Neuronal stem cell (in vitro differentiated cells): ENCODE results near the gene MTUS2.

Experiments used
- DNase-seq: peaks from one replicate; pipeline ENCODE4 v3.0.0-alpha.2; 2013; ENCODE audit warnings: low spot score
- H2AFZ ChIP-seq: one replicate; pipeline ENCODE4 v1.6.1; 2013; ENCODE audit warnings: mild to moderate bottlenecking, low read length, inconsistent platforms
- H2AK5ac ChIP-seq: 2 replicates; pipeline ENCODE4 v1.6.1; 2013; ENCODE audit warnings: low read depth, mild to moderate bottlenecking, inconsistent platforms, low read length, moderate library complexity, mixed read lengths
- H2BK120ac ChIP-seq: 2 replicates; pipeline ENCODE4 v1.6.1; 2013; ENCODE audit warnings: low read depth, mild to moderate bottlenecking, inconsistent platforms, low read length, moderate library complexity, mixed read lengths
- H2BK12ac ChIP-seq: one replicate; pipeline ENCODE4 v1.6.1; 2013; ENCODE audit warnings: low read length, inconsistent platforms
- H2BK15ac ChIP-seq: 2 replicates; pipeline ENCODE4 v1.6.1; 2013; ENCODE audit warnings: mild to moderate bottlenecking, low read length, inconsistent platforms, mixed read lengths
- H2BK5ac ChIP-seq: one replicate; pipeline ENCODE4 v1.6.1; 2013; ENCODE audit warnings: inconsistent platforms, mild to moderate bottlenecking, low read length, moderate library complexity
- H3K14ac ChIP-seq: one replicate; pipeline ENCODE4 v1.6.1; 2013; ENCODE audit warnings: low read length, inconsistent platforms
- H3K18ac ChIP-seq: 2 replicates; pipeline ENCODE4 v1.6.1; 2013; ENCODE audit warnings: low read length, inconsistent platforms
- H3K23ac ChIP-seq: 2 replicates; pipeline ENCODE4 v1.6.1; 2013; ENCODE audit warnings: low read depth, mild to moderate bottlenecking, mixed read lengths, low read length, inconsistent platforms; ENCODE audit not compliant: poor library complexity
- H3K27ac ChIP-seq: replicated peaks from 3 replicates; pipeline ENCODE4 v1.5.1; 2013; ENCODE audit warnings: low read length, inconsistent platforms
- H3K27me3 ChIP-seq, 3 experiments: 2 replicates each; pipeline ENCODE4 v1.6.1; 2013; ENCODE audit warnings: low read length in 3 of 3, mild to moderate bottlenecking in 2 of 3, inconsistent platforms in 1 of 3, low read depth in 1 of 3, mixed read lengths in 1 of 3, moderate library complexity in 1 of 3; ENCODE audit not compliant: control insufficient read depth in 3 of 3, insufficient read depth in 3 of 3
- H3K36me3 ChIP-seq, 2 donors: replicated peaks in 1 of 2; 2 replicates each; pipeline ENCODE4 v1.6.1; 2013; ENCODE audit warnings: low read length in 2 of 2; ENCODE audit not compliant: control insufficient read depth in 2 of 2, insufficient read depth in 2 of 2
- H3K4ac ChIP-seq: 2 replicates; pipeline ENCODE4 v1.6.1; 2013; ENCODE audit warnings: inconsistent platforms, mild to moderate bottlenecking, low read length, moderate library complexity
- H3K4me1 ChIP-seq, 2 donors: 1 replicate in 1 of 2; 2 replicates in 1 of 2; pipeline ENCODE4 v1.6.1; 2013; ENCODE audit warnings: low read length in 2 of 2, low read depth in 1 of 2; ENCODE audit not compliant: control insufficient read depth in 2 of 2, insufficient read depth in 1 of 2
- H3K4me2 ChIP-seq: one replicate; pipeline ENCODE4 v1.6.1; 2013; ENCODE audit warnings: mild to moderate bottlenecking, low read length, inconsistent platforms; ENCODE audit not compliant: insufficient read depth, poor library complexity, severe bottlenecking
- H3K4me3 ChIP-seq, 2 donors: 2 replicates each; pipeline ENCODE4 v1.5.1; 2013; ENCODE audit warnings: low read length in 2 of 2, mild to moderate bottlenecking in 2 of 2, inconsistent platforms in 1 of 2, moderate library complexity in 1 of 2
- H3K79me1 ChIP-seq: one replicate; pipeline ENCODE4 v1.6.1; 2013; ENCODE audit warnings: low read depth, mild to moderate bottlenecking, inconsistent platforms, low read length, moderate library complexity
- H3K9ac ChIP-seq: one replicate; pipeline ENCODE4 v1.6.1; 2013; ENCODE audit warnings: mild to moderate bottlenecking, low read depth, low read length, inconsistent platforms; ENCODE audit not compliant: poor library complexity
- H3K9me3 ChIP-seq, 2 donors: replicated peaks in 1 of 2; 2 replicates each; pipeline versions ENCODE3 to v1.6.1; 2013; ENCODE audit warnings: low read length in 2 of 2, mild to moderate bottlenecking in 2 of 2, inconsistent platforms in 1 of 2, low read depth in 1 of 2, mixed read lengths in 1 of 2, moderate library complexity in 1 of 2; ENCODE audit not compliant: control insufficient read depth in 2 of 2, insufficient read depth in 1 of 2
- H4K8ac ChIP-seq: one replicate; pipeline ENCODE4 v1.6.1; 2013; ENCODE audit warnings: low read depth, mild to moderate bottlenecking, inconsistent platforms, low read length, moderate library complexity
- H4K91ac ChIP-seq: one replicate; pipeline ENCODE4 v1.6.1; 2013; ENCODE audit warnings: low read length, low read depth, mild to moderate bottlenecking, inconsistent platforms; ENCODE audit not compliant: poor library complexity
- WGBS, 2 donors: extraction: QIAGEN DNeasy Blood & Tissue Kit; methylation state at CpG; one replicate each; pipeline ENCODE4 v1.1.7; 2013; ENCODE audit warnings: missing lambda C conversion rate in 2 of 2, mixed read lengths in 1 of 2; ENCODE audit not compliant: insufficient read length in 2 of 2, insufficient replicate concordance in 1 of 2; ENCODE audit errors: extremely low coverage in 2 of 2; 5-methylcytosine and 5-hydroxymethylcytosine counted together

Gene MTUS2

DNA sequence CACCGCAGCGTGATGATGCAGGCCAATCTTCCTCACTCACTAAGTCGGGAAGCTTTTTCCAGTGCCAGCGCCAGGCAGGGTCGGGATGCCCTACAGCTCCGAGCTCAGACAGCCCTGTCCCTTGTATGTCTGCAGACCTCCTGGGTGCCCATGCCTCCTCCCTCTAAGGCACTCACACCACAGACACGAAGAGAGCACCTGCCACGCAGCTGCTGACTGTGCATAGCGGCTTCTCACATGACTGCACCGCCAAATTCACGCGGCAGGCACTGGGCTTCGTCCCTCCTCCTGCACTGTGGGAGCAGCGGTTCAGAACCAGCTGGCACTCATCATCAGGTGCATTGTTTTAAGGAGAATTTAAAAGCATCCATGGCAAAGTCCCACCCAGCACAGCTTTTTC lies 687.2 kb downstream of the MTUS2 start:
- Histone ChIP-seq H3K4ac (no peak overlapping the region), H3K4me2 (no peak overlapping the region), H2BK12ac (no peak overlapping the region), H3K4me1 (peaks cover 0 to 1% of the 10 kb centered on the region in 2 donors), H3K4me3 (no peak overlapping the region), H3K14ac (no peak overlapping the region), H3K9me3 (no peaks in the 10 kb centered on the region), H2BK120ac (no peak overlapping the region), H4K8ac (no peak overlapping the region), H3K36me3 (peaks cover 5 to 18% of the 10 kb centered on the region in 2 donors), H3K79me1 (no peaks in the 10 kb centered on the region), H3K23ac (no peak overlapping the region), H2BK5ac (no peak overlapping the region), H3K27me3 (no peaks in the 10 kb centered on the region), H4K91ac (no peak overlapping the region), H3K27ac (no peak overlapping the region), H2BK15ac (no peak overlapping the region), H2AK5ac (no peak overlapping the region), H2AFZ (no peak overlapping the region), H3K9ac (no peak overlapping the region), H3K18ac (no peak overlapping the region)
- no peak for DNase-seq
- WGBS, 2 donors = no CpG with 5 or more reads among the region's 14 CpGs

DNA sequence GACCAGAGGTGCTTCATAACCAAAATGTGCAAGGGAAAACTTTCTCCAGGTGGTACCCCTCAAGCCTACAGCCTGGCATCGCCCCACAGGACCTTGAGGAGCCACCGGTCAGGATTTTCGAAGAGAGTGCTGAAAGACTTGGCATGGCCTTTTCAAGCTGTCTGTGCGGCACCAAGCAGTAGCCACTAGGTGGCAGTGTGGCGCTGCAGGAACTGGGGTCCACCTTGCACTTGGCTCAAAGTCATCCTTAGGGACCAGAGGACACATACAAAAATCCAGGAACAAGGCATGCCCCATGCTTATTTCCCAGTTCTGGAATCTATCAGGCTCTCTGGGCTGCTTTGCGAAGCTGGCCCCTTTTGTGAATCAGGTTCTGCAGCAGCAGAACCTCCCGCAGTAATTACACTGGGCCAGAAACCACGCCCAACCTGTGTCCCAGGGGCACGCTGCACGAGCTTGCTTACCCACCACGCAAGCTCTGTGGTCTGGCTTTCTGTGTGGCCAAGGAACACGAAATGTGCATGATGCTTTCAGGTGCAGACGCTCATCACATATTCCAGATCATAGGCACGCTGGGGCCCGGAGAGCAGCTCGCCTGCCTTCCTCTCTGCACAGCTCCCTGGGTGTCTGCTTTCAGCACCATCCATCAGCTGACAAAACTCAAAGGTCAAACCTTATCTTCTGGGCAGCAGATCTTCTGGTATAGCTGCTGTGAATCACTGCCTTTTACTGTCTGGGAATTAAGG lies 688.2 kb downstream of the MTUS2 start:
- no peak overlapping the region for H3K4me3 ChIP-seq
- H3K18ac ChIP-seq = no peak overlapping the region
- no peak overlapping the region for H2BK120ac ChIP-seq
- H3K4me2 ChIP-seq = no peak overlapping the region
- no peak overlapping the region for H3K4ac ChIP-seq
- H3K14ac ChIP-seq = no peak overlapping the region
- no peaks in the 10 kb centered on the region for H3K9me3 ChIP-seq
- no peak overlapping the region for H2BK12ac ChIP-seq
- no peak overlapping the region for H3K9ac ChIP-seq
- no peaks in the 10 kb centered on the region for H3K79me1 ChIP-seq
- H3K27ac ChIP-seq = no peak overlapping the region
- H3K23ac ChIP-seq = no peak overlapping the region
- H2BK15ac ChIP-seq = no peak overlapping the region
- H4K8ac ChIP-seq = no peak overlapping the region
- H3K27me3 ChIP-seq = no peaks in the 10 kb centered on the region
- H2AFZ ChIP-seq = no peak overlapping the region
- no peaks in the 10 kb centered on the region for H3K4me1 ChIP-seq
- peaks cover 10 to 27% of the 10 kb centered on the region in 2 donors for H3K36me3 ChIP-seq
- no CpG with 5 or more reads among the region's 16 CpGs for WGBS, 2 donors
- peak; percentile 82 for DNase-seq
- no peak overlapping the region for H2AK5ac ChIP-seq
- H4K91ac ChIP-seq = no peak overlapping the region
- no peak overlapping the region for H2BK5ac ChIP-seq

DNA sequence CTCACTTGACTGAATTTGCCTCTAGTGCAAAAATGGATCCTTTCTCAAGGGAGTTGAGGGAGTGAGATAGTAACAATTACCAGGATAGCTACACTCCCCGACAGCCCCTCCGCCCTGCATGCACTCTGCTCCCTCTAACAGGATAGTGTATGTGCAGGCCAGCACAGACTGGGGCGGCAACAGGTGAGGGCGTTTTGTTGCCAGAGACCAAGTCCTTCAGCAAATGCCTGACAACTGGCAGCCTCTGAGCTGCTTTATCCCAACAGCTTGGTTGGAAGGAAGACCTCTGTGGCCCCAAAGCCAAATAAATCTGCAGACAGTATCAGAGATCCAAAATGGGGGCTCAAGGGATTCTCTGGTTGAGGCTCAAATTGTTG lies 688.7 kb downstream of the MTUS2 start:
- Histone ChIP-seq H2AK5ac (no peak overlapping the region), H3K23ac (no peak overlapping the region), H3K9ac (no peak overlapping the region), H2BK5ac (no peak overlapping the region), H3K79me1 (no peaks in the 10 kb centered on the region), H2BK120ac (no peak overlapping the region), H3K14ac (no peak overlapping the region), H2BK15ac (no peak overlapping the region), H3K4me2 (no peak overlapping the region), H3K4me1 (no peaks in the 10 kb centered on the region), H3K18ac (no peak overlapping the region), H4K91ac (no peak overlapping the region), H2AFZ (no peak overlapping the region), H3K27me3 (no peaks in the 10 kb centered on the region), H4K8ac (no peak overlapping the region), H3K4ac (no peak overlapping the region), H3K9me3 (no peaks in the 10 kb centered on the region), H3K36me3 (peaks cover 15 to 33% of the 10 kb centered on the region in 2 donors), H3K4me3 (no peak overlapping the region), H3K27ac (no peak overlapping the region), H2BK12ac (no peak overlapping the region)
- no peak for DNase-seq
- WGBS, 2 donors = no CpG with 5 or more reads among the region's 4 CpGs

DNA sequence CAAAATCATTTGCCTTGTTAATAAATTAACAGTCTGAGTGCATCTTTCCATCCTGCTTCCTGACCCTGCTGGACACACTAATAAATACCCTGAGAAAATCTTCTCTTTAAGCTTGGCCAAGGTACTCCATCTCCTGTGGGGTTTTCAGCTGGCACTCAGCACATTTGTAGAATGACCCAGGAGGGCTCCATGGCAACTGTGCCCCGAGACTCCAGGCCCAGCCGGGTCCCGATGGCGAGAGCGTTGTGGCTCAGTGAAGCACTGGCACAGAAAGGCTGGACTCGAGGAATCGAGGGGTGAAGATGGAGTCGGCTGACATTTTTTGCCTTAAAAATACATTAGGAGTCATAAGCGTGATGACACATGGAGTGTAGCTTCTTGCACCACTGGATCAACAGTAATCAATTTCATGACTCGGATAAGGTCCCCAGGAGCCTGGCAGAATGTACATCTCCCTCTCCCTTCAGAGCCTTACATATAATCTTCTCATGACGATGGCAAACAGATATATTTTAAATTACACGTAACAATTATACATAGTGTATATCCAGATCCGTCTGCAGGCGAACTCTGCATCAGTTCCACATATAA lies 690.0 kb downstream of the MTUS2 start:
- H3K4me2 ChIP-seq = no peak overlapping the region
- no peaks in the 10 kb centered on the region for H3K79me1 ChIP-seq
- H2AK5ac ChIP-seq = no peak overlapping the region
- no peak overlapping the region for H2BK5ac ChIP-seq
- no peak overlapping the region for H3K18ac ChIP-seq
- peaks cover 22 to 44% of the 10 kb centered on the region in 2 donors for H3K36me3 ChIP-seq
- no peaks in the 10 kb centered on the region for H3K27me3 ChIP-seq
- no peak overlapping the region for H3K14ac ChIP-seq
- no peak overlapping the region for H3K23ac ChIP-seq
- H2BK15ac ChIP-seq = no peak overlapping the region
- H4K8ac ChIP-seq = no peak overlapping the region
- H3K27ac ChIP-seq = no peak overlapping the region
- H2BK120ac ChIP-seq = no peak overlapping the region
- no peak overlapping the region for H2BK12ac ChIP-seq
- H2AFZ ChIP-seq = no peak overlapping the region
- H3K4me1 ChIP-seq = no peaks in the 10 kb centered on the region
- H4K91ac ChIP-seq = no peak overlapping the region
- no peak overlapping the region for H3K4ac ChIP-seq
- WGBS, 2 donors = no CpG with 5 or more reads among the region's 14 CpGs
- H3K4me3 ChIP-seq = no peak overlapping the region
- H3K9me3 ChIP-seq = no peaks in the 10 kb centered on the region
- DNase-seq = no peak
- no peak overlapping the region for H3K9ac ChIP-seq
